GM12872 (cell line): ENCODE measurements around the gene TLE4.

Experiments
- CTCF ChIP-seq: IDR thresholded peaks from 3 replicates; pipeline ENCODE4 v1.5.1; 2011; ENCODE audit warnings: low read depth, mild to moderate bottlenecking, low read length, moderate library complexity; ENCODE audit not compliant: insufficient read depth

TLE4 gene

DNA sequence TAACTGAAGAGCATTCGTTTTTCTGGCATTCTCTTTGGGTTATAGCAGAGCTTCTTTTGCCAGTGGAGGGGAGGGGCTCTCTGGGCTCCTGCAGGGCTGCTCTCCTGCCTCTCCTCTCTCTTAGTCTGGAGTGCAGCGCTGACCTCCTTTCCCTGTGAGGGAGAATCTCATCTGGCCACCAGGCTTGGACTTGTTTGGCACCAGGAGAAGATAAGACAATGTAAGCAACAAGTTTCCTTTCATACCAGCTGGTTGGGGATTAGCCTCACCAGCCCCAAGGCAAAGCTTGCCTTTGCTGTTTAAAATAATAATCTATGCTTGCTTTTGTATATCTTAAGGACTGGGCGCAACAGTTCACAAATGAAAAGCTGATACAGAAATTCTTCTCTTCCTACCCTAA is 196.4 kb downstream of the TLE4 start:
- no peak for TF ChIP-seq CTCF

- no peak for TF ChIP-seq CTCF
These were observed 197.9 kb downstream of the TLE4 start for GRCh38 chr9:79769476-79770275.

- no peak for TF ChIP-seq CTCF
These were observed 202.6 kb downstream of the TLE4 start for GRCh38 chr9:79774356-79774755.
